B cell (primary cell): ENCODE results near the gene APOA5. TPM values are rescaled to one million over a fixed set of nuclear protein-coding genes. Genes with fewer than 3 reads are reported as not detected.
"Not testable (repeated sequence)": the region's sequence is repeated elsewhere in the genome, so short reads cannot be mapped to it uniquely, and the experiment has no call there.

Experiments used
- ATAC-seq: fragments of 200-7000 bp; cut with Tn5 transposase; one replicate; pipeline ENCODE4 v1.10.0; 2021; ENCODE audit warnings: low read depth, mild to moderate bottlenecking, moderate number of reproducible peaks, moderate library complexity
- CTCF ChIA-PET: fragments of 350-600 bp; sonication (Branson Sonifier 250); formaldehyde crosslinking; loops from one replicate; lab custom pipeline; 2021; ENCODE audit warnings: antibody characterized with exemption, inconsistent platforms; lab: Charles Lee
- POLR2A ChIA-PET: fragments of 350-600 bp; sonication (Branson Sonifier 250); formaldehyde crosslinking; loops from one replicate; lab custom pipeline; 2021; ENCODE audit warnings: antibody characterized with exemption; lab: Charles Lee
- DNase-seq: peaks from one replicate; pipeline ENCODE4 v3.0.0; 2013
- H2AFZ ChIP-seq: 2 replicates; pipeline ENCODE4 v1.6.1; 2012; ENCODE audit warnings: mild to moderate bottlenecking, low read depth, low read length; ENCODE audit not compliant: insufficient read depth, poor library complexity, severe bottlenecking
- H3K27ac ChIP-seq, 2 donors: 1 replicate in 1 of 2; 2 replicates in 1 of 2; pipeline ENCODE4 v1.5.1; 2012 to 2013; ENCODE audit warnings: low read length in 2 of 2, mild to moderate bottlenecking in 2 of 2, moderate library complexity in 1 of 2
- H3K27me3 ChIP-seq, 4 experiments: fragments of 200-600 bp in 1 of 4; sonication (generic) in 1 of 4; replicated peaks in 1 of 4; 1 replicate in 2 of 4; 2 replicates in 2 of 4; pipeline versions ENCODE4 v1.6.1 to v1.7.0; 2013 to 2016; ENCODE audit warnings: low read length in 3 of 4, mild to moderate bottlenecking in 2 of 4, mixed read lengths in 1 of 4, moderate library complexity in 1 of 4; ENCODE audit not compliant: insufficient read depth in 4 of 4, control insufficient read depth in 3 of 4; ENCODE audit errors: control extremely low read depth in 1 of 4
- H3K36me3 ChIP-seq, 2 experiments: replicated peaks in 1 of 2; 1 replicate in 1 of 2; 2 replicates in 1 of 2; pipeline versions ENCODE4 v1.6.1 to v1.7.1; 2013; ENCODE audit warnings: low read length in 1 of 2; ENCODE audit not compliant: insufficient read depth in 2 of 2, control insufficient read depth in 1 of 2; ENCODE audit errors: control extremely low read depth in 1 of 2, extremely low read depth in 1 of 2
- H3K4me1 ChIP-seq, 2 donors: fragments of 200-600 bp in 1 of 2; sonication (generic) in 1 of 2; 1 replicate in 1 of 2; 2 replicates in 1 of 2; pipeline versions ENCODE4 v1.5.1 to v1.6.1; 2013 to 2017; ENCODE audit warnings: low read length in 2 of 2; ENCODE audit not compliant: control insufficient read depth in 2 of 2, insufficient read depth in 2 of 2
- H3K4me2 ChIP-seq: replicated peaks from 2 replicates; pipeline ENCODE3; 2012; ENCODE audit warnings: mild to moderate bottlenecking, low read depth, low read length; ENCODE audit not compliant: poor library complexity, severe bottlenecking
- H3K4me3 ChIP-seq, 5 experiments: fragments of 200-600 bp in 1 of 5; sonication (generic) in 1 of 5; 1 replicate in 3 of 5; 2 replicates in 2 of 5; pipeline versions ENCODE4 v1.5.1 to v1.7.0; 2011 to 2016; ENCODE audit warnings: low read length in 4 of 5, mild to moderate bottlenecking in 4 of 5, low read depth in 2 of 5, control low read depth in 1 of 5, moderate library complexity in 1 of 5; ENCODE audit not compliant: insufficient read depth in 1 of 5; ENCODE audit errors: control extremely low read depth in 1 of 5, extremely low read depth in 1 of 5
- H3K79me2 ChIP-seq: fragments of 200-600 bp; sonication (generic); one replicate; pipeline ENCODE4 v1.6.0; 2016; ENCODE audit warnings: low read length; ENCODE audit not compliant: control insufficient read depth, insufficient read depth
- H3K9ac ChIP-seq: fragments of 200-600 bp; sonication (generic); 2 replicates; pipeline ENCODE4 v1.6.1; 2017; ENCODE audit warnings: mild to moderate bottlenecking, low read length, moderate library complexity
- H3K9me3 ChIP-seq, 3 donors: one replicate each; pipeline versions ENCODE4 v1.6.1 to v1.7.1; 2013; ENCODE audit warnings: low read length in 2 of 3; ENCODE audit not compliant: control insufficient read depth in 2 of 3, insufficient read depth in 1 of 3; ENCODE audit errors: control extremely low read depth in 1 of 3
- H4K20me1 ChIP-seq: 2 replicates; pipeline ENCODE4 v1.6.0; 2012; ENCODE audit warnings: mild to moderate bottlenecking, low read length; ENCODE audit not compliant: insufficient read depth, control insufficient read depth, poor library complexity, severe bottlenecking
- H3K27ac Mint-ChIP-seq: one replicate; pipeline ENCODE4 v1.8.0; 2021; ENCODE audit warnings: mixed read lengths
- H3K27me3 Mint-ChIP-seq: one replicate; pipeline ENCODE4 v1.8.0; 2021; ENCODE audit warnings: mixed read lengths
- H3K4me1 Mint-ChIP-seq: one replicate; pipeline ENCODE4 v1.8.0; 2021; ENCODE audit warnings: mixed read lengths
- H3K4me3 Mint-ChIP-seq: one replicate; pipeline ENCODE4 v1.8.0; 2021; ENCODE audit warnings: mixed read lengths
- H3K9me3 Mint-ChIP-seq: one replicate; pipeline ENCODE4 v1.8.0; 2022; ENCODE audit warnings: mixed read lengths; ENCODE audit not compliant: insufficient read depth
- CTCF ChIP-seq: fragments of 200-600 bp; IDR thresholded peaks from one replicate; pipeline ENCODE4 v1.8.0; 2022; ENCODE audit warnings: antibody characterized with exemption, mild to moderate bottlenecking
- EZH2 ChIP-seq: IDR thresholded peaks from 2 replicates; pipeline ENCODE4 v1.6.1; 2012; ENCODE audit warnings: borderline replicate concordance, low read depth, mild to moderate bottlenecking, moderate library complexity, low read length; ENCODE audit not compliant: insufficient read depth, poor library complexity, severe bottlenecking
- WGBS: methylation state at CpG from one replicate; pipeline ENCODE4 v1.1.5; 2013; ENCODE audit warnings: missing lambda C conversion rate; ENCODE audit not compliant: insufficient coverage; 5-methylcytosine and 5-hydroxymethylcytosine counted together
- intact Hi-C: fragments of 100-400 bp; cut with micrococcal nuclease; formaldehyde crosslinking; loops from one replicate; pipeline ENCODE4 v1.10.0; 2022
- polyA plus RNA-seq: library from polyadenylated mRNA; depleted of rRNA; stranded (reverse); fragments of >200 nt; gene quantifications from 2 replicates; pipeline ENCODE4 v1.2.3, GENCODE V29; 2012
- total RNA-seq, 2 donors: library from RNA; stranded (reverse); fragments of 120-200 nt in 1 of 2; gene quantifications; 1 replicate in 1 of 2; 2 replicates in 1 of 2; pipeline versions ENCODE4 v1.2.3 to v1.2.4, GENCODE V29; 2013 to 2022

Gene APOA5
- total and polyA plus RNA-seq, 2 donors (not counting 1 experiment from before 2014, with no cell fraction given) = not detected

- ATAC-seq = no peak
- intact Hi-C loops = no loop called here
Observed at GRCh38 chr11:116804001-116804400, 12.3 kb upstream of the APOA5 start.

GRCh38 chr11:116801662-116802061 lies 10.0 kb upstream of the APOA5 start:
- POLR2A ChIA-PET, H3K27ac Mint-ChIP-seq, H3K4me3 ChIP-seq, H3K9me3 ChIP-seq, H3K27me3 ChIP-seq, H3K4me2 ChIP-seq, H3K4me1 Mint-ChIP-seq, H3K4me1 ChIP-seq, ATAC-seq, H3K27ac ChIP-seq, H3K9me3 Mint-ChIP-seq, CTCF ChIA-PET, H3K9ac ChIP-seq, H2AFZ ChIP-seq, H3K36me3 ChIP-seq, H4K20me1 ChIP-seq, intact Hi-C loops, H3K79me2 ChIP-seq, DNase-seq, H3K4me3 Mint-ChIP-seq: not testable (repeated sequence)
- peaks cover 38% of the 10 kb centered on the region for H3K27me3 Mint-ChIP-seq

More at GRCh38 chr11:116804001-116804400, 12.3 kb upstream of the APOA5 start:
- H3K4me1 Mint-ChIP-seq = no peaks in the 10 kb centered on the region
- ChIA-PET POLR2A (no interaction called here), CTCF (no interaction called here)
- no peaks in the 10 kb centered on the region for H3K79me2 ChIP-seq
- H3K4me1 ChIP-seq = no peaks in the 10 kb centered on the region
- no peaks in the 10 kb centered on the region for H3K9me3 ChIP-seq
- no peaks in the 10 kb centered on the region for H4K20me1 ChIP-seq
- H3K27ac ChIP-seq = no peak overlapping the region
- no peaks in the 10 kb centered on the region for H3K36me3 ChIP-seq
- no peaks in the 10 kb centered on the region for H3K9me3 Mint-ChIP-seq
- H3K4me3 Mint-ChIP-seq = no peak overlapping the region
- WGBS = 81% methylated on average over 2 of the region's 3 CpGs
- H3K27me3 Mint-ChIP-seq = peaks cover 42% of the 10 kb centered on the region
- no peak overlapping the region for H2AFZ ChIP-seq
- H3K27me3 ChIP-seq = peaks cover 0 to 8% (median 0%) of the 10 kb centered on the region in 4 experiments
- H3K4me2 ChIP-seq = no peak overlapping the region
- H3K9ac ChIP-seq = no peak overlapping the region
- H3K27ac Mint-ChIP-seq = no peak overlapping the region
- no peak overlapping the region for H3K4me3 ChIP-seq
- TF ChIP-seq EZH2 (no peak), CTCF (no peak)
- DNase-seq = no peak
